WTC11 (cell line): ENCODE data around the gene LAIR2. TPM values are rescaled to one million over a fixed set of nuclear protein-coding genes. Genes with fewer than 3 reads are reported as not detected.

Source experiments
- ATF3 ChIP-seq: sonication (generic); formaldehyde crosslinking; conservative IDR thresholded peaks from 2 replicates; pipeline ENCODE4 v1.8.1; 2022; ENCODE audit warnings: mild to moderate bottlenecking, missing genetic modification reagents
- CBFB ChIP-seq: sonication (generic); formaldehyde crosslinking; IDR thresholded peaks from 2 replicates; pipeline ENCODE4 v1.8.1; 2022; ENCODE audit warnings: mild to moderate bottlenecking, low read depth, missing genetic modification reagents
- CREM ChIP-seq: sonication (generic); formaldehyde crosslinking; IDR thresholded peaks from 2 replicates; pipeline ENCODE4 v1.8.1; 2022; ENCODE audit warnings: mild to moderate bottlenecking, missing genetic modification reagents, moderate library complexity
- EMX1 ChIP-seq: fragments of 250-450 bp; sonication (Bioruptor Pico); IDR thresholded peaks from 2 replicates; pipeline ENCODE4 v1.8.0; 2021; ENCODE audit warnings: mild to moderate bottlenecking
- GRHL2 ChIP-seq: fragments of 250-450 bp; sonication (Bioruptor Pico); IDR thresholded peaks from 2 replicates; pipeline ENCODE4 v1.8.0; 2022; ENCODE audit warnings: mild to moderate bottlenecking, moderate library complexity; ENCODE audit not compliant: insufficient replicate concordance, severe bottlenecking
- IRF1 ChIP-seq: sonication (generic); formaldehyde crosslinking; IDR thresholded peaks from 2 replicates; pipeline ENCODE4 v1.8.0; 2023; ENCODE audit warnings: missing genetic modification reagents
- JAZF1 ChIP-seq: fragments of 250-450 bp; sonication (Bioruptor Pico); IDR thresholded peaks from 2 replicates; pipeline ENCODE4 v1.9.0; 2021; ENCODE audit warnings: moderate library complexity, mild to moderate bottlenecking, inconsistent platforms
- MAX ChIP-seq: sonication (generic); formaldehyde crosslinking; IDR thresholded peaks from 2 replicates; pipeline ENCODE4 v1.8.0; 2022; ENCODE audit warnings: mild to moderate bottlenecking, missing genetic modification reagents
- MYBL2 ChIP-seq: sonication (generic); formaldehyde crosslinking; IDR thresholded peaks from 2 replicates; pipeline ENCODE4 v1.8.1; 2023; ENCODE audit warnings: mild to moderate bottlenecking, moderate library complexity, missing genetic modification reagents
- PRDM15 ChIP-seq: sonication (generic); formaldehyde crosslinking; IDR thresholded peaks from 2 replicates; pipeline ENCODE4 v1.8.0; 2022; ENCODE audit warnings: missing genetic modification reagents
- PREB ChIP-seq: sonication (generic); formaldehyde crosslinking; IDR thresholded peaks from 2 replicates; pipeline ENCODE4 v1.8.1; 2022; ENCODE audit warnings: mild to moderate bottlenecking, missing genetic modification reagents, moderate library complexity, borderline replicate concordance
- PRRX2 ChIP-seq: fragments of 250-450 bp; sonication (Bioruptor Pico); IDR thresholded peaks from 2 replicates; pipeline ENCODE4 v1.8.0; 2021; ENCODE audit warnings: mild to moderate bottlenecking
- RELA ChIP-seq: sonication (generic); formaldehyde crosslinking; IDR thresholded peaks from 2 replicates; pipeline ENCODE4 v1.8.1; 2022; ENCODE audit warnings: missing genetic modification reagents, mild to moderate bottlenecking, borderline replicate concordance
- SP1 ChIP-seq: sonication (generic); formaldehyde crosslinking; conservative IDR thresholded peaks from 2 replicates; pipeline ENCODE4 v1.8.1; 2022; ENCODE audit warnings: missing genetic modification reagents
- TEAD1 ChIP-seq: sonication (generic); formaldehyde crosslinking; IDR thresholded peaks from 2 replicates; pipeline ENCODE4 v1.8.0; 2022; ENCODE audit warnings: mild to moderate bottlenecking, missing genetic modification reagents
- ZNF138 ChIP-seq: sonication (generic); formaldehyde crosslinking; conservative IDR thresholded peaks from 2 replicates; pipeline ENCODE4 v1.8.1; 2022; ENCODE audit warnings: mild to moderate bottlenecking, moderate library complexity, missing genetic modification reagents
- ZNF232 ChIP-seq: sonication (generic); formaldehyde crosslinking; IDR thresholded peaks from 2 replicates; pipeline ENCODE4 v1.8.0; 2022; ENCODE audit warnings: mild to moderate bottlenecking, missing genetic modification reagents
- ZNF263 ChIP-seq: sonication (generic); formaldehyde crosslinking; IDR thresholded peaks from 2 replicates; pipeline ENCODE4 v1.8.1; 2022; ENCODE audit warnings: low read depth, mild to moderate bottlenecking, moderate library complexity, missing genetic modification reagents
- ZNF281 ChIP-seq: sonication (generic); formaldehyde crosslinking; IDR thresholded peaks from 2 replicates; pipeline ENCODE4 v1.8.0; 2023; ENCODE audit warnings: mild to moderate bottlenecking, missing genetic modification reagents
- ZNF416 ChIP-seq: fragments of 250-450 bp; sonication (Bioruptor Pico); IDR thresholded peaks from 2 replicates; pipeline ENCODE4 v1.9.0; 2021; ENCODE audit warnings: mild to moderate bottlenecking, inconsistent platforms
- total RNA-seq: library from RNA; stranded (reverse); gene quantifications from 3 replicates; pipeline ENCODE4 v1.2.3, GENCODE V29; 2021
- TF ChIP-seq, protein P1 (sequence below): fragments of 250-450 bp; sonication (Bioruptor Pico); IDR thresholded peaks from 2 replicates; pipeline ENCODE4 v1.9.0; 2021; ENCODE audit warnings: moderate library complexity, mild to moderate bottlenecking, inconsistent platforms, borderline replicate concordance
- TF ChIP-seq, protein P2 (sequence below): fragments of 250-450 bp; sonication (Bioruptor Pico); conservative IDR thresholded peaks from 2 replicates; pipeline ENCODE4 v1.9.0; 2021; ENCODE audit warnings: mild to moderate bottlenecking

LAIR2 gene
- total RNA-seq, 1 experiment from 2014 or later, result not detected

DNA sequence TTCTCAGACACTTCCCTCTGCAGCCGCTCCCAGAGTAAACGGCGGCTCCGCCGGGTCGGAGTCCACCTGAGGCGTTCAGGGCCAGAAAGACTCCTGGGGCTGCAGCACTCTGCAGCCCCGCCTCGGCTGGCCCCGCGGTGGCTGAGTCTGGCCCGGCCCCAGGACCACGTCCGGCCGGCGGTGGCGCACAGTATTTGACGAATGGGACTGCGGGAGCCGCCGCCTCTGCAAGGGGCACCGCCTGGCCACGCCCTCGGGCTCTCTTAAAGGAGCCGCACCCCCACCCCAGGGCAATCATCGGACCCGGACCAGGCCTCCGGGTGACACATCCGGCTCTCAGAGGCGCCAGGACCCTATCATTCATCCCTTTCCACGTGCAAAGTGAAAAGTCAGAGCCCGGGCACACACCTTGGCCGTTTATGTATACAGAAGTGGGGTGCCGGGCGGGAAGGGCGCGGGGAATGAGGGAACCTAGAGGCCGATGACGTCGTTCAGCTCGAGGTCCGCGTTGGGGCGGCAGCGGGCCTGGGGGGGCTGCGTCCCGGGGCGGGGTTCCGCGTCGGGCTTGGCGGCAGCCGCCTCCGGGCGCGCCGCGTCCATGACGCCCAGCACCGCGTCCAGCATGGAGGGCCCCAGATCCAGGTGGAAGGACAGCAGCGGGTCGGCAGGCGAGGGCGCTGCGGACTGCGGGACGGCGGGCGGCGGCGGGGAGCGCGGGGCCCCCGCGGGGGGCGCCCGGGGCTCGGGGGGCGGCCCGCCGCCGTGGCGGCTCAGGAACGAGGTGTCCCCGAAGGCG, 37.8 kb upstream of the LAIR2 start (continued):
- no peak for TF ChIP-seq ZNF416
- TF ChIP-seq ZNF281 (CRISPR knock-in tag), result no peak
- peak; percentile 60; the same call in 1 of the 2 replicates for TF ChIP-seq IRF1 (CRISPR knock-in tag)
- TF ChIP-seq MYBL2 (CRISPR knock-in tag), result peak; percentile 46; the same call in 1 of the 2 replicates
- no peak for TF ChIP-seq PRRX2
- no peak for TF ChIP-seq ZNF232 (CRISPR knock-in tag)
- no peak for TF ChIP-seq GRHL2
- TF ChIP-seq, protein P1, sequence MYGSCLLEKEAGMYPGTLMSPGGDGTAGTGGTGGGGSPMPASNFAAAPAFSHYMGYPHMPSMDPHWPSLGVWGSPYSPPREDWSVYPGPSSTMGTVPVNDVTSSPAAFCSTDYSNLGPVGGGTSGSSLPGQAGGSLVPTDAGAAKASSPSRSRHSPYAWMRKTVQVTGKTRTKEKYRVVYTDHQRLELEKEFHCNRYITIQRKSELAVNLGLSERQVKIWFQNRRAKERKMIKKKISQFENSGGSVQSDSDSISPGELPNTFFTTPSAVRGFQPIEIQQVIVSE, result no peak
- TF ChIP-seq, protein P2, sequence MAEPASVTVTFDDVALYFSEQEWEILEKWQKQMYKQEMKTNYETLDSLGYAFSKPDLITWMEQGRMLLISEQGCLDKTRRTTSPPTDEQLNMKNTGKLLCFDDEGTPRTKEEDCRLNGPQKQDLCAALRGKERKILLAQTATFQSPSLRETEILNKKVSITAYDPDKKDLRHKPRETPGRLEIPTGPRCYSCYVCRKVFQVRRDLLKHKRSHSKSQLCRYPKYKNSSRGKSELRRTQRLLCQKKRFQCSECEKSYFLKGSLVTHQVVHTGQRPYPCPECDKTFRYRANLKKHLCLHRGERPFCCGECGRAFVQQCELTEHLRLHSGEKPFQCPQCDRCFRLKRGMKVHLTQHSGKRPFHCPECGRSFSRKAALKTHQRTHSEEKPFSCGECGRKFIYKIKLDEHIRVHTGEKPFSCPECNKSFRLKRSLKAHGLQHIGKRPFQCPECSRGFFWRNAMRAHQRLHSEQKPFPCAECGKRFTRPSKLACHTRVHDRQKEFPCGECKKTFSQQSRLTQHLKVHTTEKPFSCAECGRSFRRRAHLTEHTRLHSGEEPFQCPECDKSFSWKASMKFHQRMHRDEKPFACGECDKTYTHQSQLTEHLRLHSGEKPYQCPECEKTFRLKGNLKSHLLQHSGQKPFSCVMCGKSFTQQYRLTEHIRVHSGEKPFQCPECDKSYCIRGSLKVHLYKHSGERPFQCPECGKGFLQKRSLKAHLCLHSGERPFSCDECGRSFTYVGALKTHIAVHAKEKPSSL (CRISPR knock-in tag), result no peak
- TF ChIP-seq PREB (CRISPR knock-in tag), result no peak
- TF ChIP-seq RELA, result no peak
- no peak for TF ChIP-seq JAZF1 (CRISPR knock-in tag)
- TF ChIP-seq ZNF138 (CRISPR knock-in tag), result no peak
- no peak for TF ChIP-seq ATF3
- TF ChIP-seq MAX (CRISPR knock-in tag), result peak; percentile 76
- no peak for TF ChIP-seq CBFB
- TF ChIP-seq SP1 (CRISPR knock-in tag), result peak; percentile 94
- TF ChIP-seq ZNF263 (CRISPR knock-in tag), result no peak
- TF ChIP-seq CREM (CRISPR knock-in tag), result peak; percentile 89
- no peak for TF ChIP-seq PRDM15 (CRISPR knock-in tag)
- TF ChIP-seq EMX1 (CRISPR knock-in tag), result no peak
- 0 out of 2 replicates have a peak, but pooled peaks have one; percentile 19 for TF ChIP-seq TEAD1 (CRISPR knock-in tag)
